Measurements from ENCODE around the gene RAB13.

The RAB13 gene

GRCh38 chr1:153954826-153955225 lies 31.3 kb downstream of the RAB13 start:
- no peak overlapping the region for H3K4me3 ChIP-seq (ENCODE audit: low read depth in 1 of 2, low read length in 2 of 2)
- H3K9me3 ChIP-seq (ENCODE audit: insufficient read depth, low read length, severe bottlenecking) = no peaks in the 10 kb centered on the region
- no peak for DNase-seq
- no peak overlapping the region for H3K27ac ChIP-seq (ENCODE audit: low read length)
- TF ChIP-seq EZH2 (IDR thresholded peaks at IDR 0.05; ENCODE audit: borderline replicate concordance, low read depth, low read length, severe bottlenecking) (no peak), CTCF (IDR thresholded peaks at IDR 0.05; ENCODE audit: borderline replicate concordance, extremely low read depth, low read length, poor library complexity, severe bottlenecking) (no peak)
- H3K27me3 ChIP-seq (ENCODE audit: insufficient read depth, low read length, poor library complexity) = no peaks in the 10 kb centered on the region
- H3K36me3 ChIP-seq (ENCODE audit: insufficient read depth, low read length) = peaks cover 62% of the 10 kb centered on the region
- H2AFZ ChIP-seq (ENCODE audit: low read depth, low read length) = no peak overlapping the region
- no peak overlapping the region for H3K4me2 ChIP-seq (ENCODE audit: insufficient read depth, low read length)
- peaks cover 57% of the 10 kb centered on the region for H4K20me1 ChIP-seq (ENCODE audit: insufficient read depth, low read length)
- ATAC-seq (ENCODE audit: insufficient read depth, low read depth) = no peak
- peaks cover 37% of the 10 kb centered on the region for H3K4me1 ChIP-seq (ENCODE audit: insufficient read depth, low read length)
- no peak overlapping the region for H3K9ac ChIP-seq (ENCODE audit: low read depth, low read length)
- peaks cover 62% of the 10 kb centered on the region for H3K79me2 ChIP-seq (ENCODE audit: insufficient read depth, low read length)

- Histone ChIP-seq H3K9me3 (ENCODE audit: insufficient read depth, low read length, severe bottlenecking) (no peaks in the 10 kb centered on the region), H2AFZ (ENCODE audit: low read depth, low read length) (no peak overlapping the region), H3K36me3 (ENCODE audit: insufficient read depth, low read length) (peaks cover 63% of the 10 kb centered on the region), H3K79me2 (ENCODE audit: insufficient read depth, low read length) (peaks cover 62% of the 10 kb centered on the region), H3K27ac (ENCODE audit: low read length) (0 out of 2 replicates have a peak overlapping the region, but pooled peaks have one; percentile 19), H3K9ac (ENCODE audit: low read depth, low read length) (no peak overlapping the region; the same call in 1 of the 2 replicates), H3K27me3 (ENCODE audit: insufficient read depth, low read length, poor library complexity) (no peaks in the 10 kb centered on the region), H4K20me1 (ENCODE audit: insufficient read depth, low read length) (peaks cover 57% of the 10 kb centered on the region), H3K4me2 (ENCODE audit: insufficient read depth, low read length) (no peak overlapping the region), H3K4me1 (ENCODE audit: insufficient read depth, low read length) (peaks cover 29% of the 10 kb centered on the region), H3K4me3 (ENCODE audit: low read depth in 1 of 2, low read length in 2 of 2) (no peak overlapping the region)
- ATAC-seq (ENCODE audit: insufficient read depth, low read depth) = no peak
- DNase-seq = no peak
- TF ChIP-seq CTCF (IDR thresholded peaks at IDR 0.05; ENCODE audit: borderline replicate concordance, extremely low read depth, low read length, poor library complexity, severe bottlenecking) (no peak), EZH2 (IDR thresholded peaks at IDR 0.05; ENCODE audit: borderline replicate concordance, low read depth, low read length, severe bottlenecking) (no peak)
These were observed 32.2 kb downstream of the RAB13 start for GRCh38 chr1:153953859-153954365.

GRCh38 chr1:153951801-153952200 lies 34.3 kb downstream of the RAB13 start:
- Histone ChIP-seq H3K4me3 (ENCODE audit: low read depth in 1 of 2, low read length in 2 of 2) (no peak overlapping the region), H3K27ac (ENCODE audit: low read length) (no peak overlapping the region), H3K27me3 (ENCODE audit: insufficient read depth, low read length, poor library complexity) (no peaks in the 10 kb centered on the region), H3K4me1 (ENCODE audit: insufficient read depth, low read length) (peaks cover 19% of the 10 kb centered on the region), H4K20me1 (ENCODE audit: insufficient read depth, low read length) (peaks cover 42% of the 10 kb centered on the region), H3K4me2 (ENCODE audit: insufficient read depth, low read length) (no peak overlapping the region), H2AFZ (ENCODE audit: low read depth, low read length) (no peak overlapping the region), H3K79me2 (ENCODE audit: insufficient read depth, low read length) (peaks cover 45% of the 10 kb centered on the region), H3K9ac (ENCODE audit: low read depth, low read length) (no peak overlapping the region), H3K9me3 (ENCODE audit: insufficient read depth, low read length, severe bottlenecking) (no peaks in the 10 kb centered on the region), H3K36me3 (ENCODE audit: insufficient read depth, low read length) (peaks cover 77% of the 10 kb centered on the region)
- DNase-seq (no peak), ATAC-seq (ENCODE audit: insufficient read depth, low read depth) (no peak)
- no peak for TF ChIP-seq CTCF (IDR thresholded peaks at IDR 0.05; ENCODE audit: borderline replicate concordance, extremely low read depth, low read length, poor library complexity, severe bottlenecking)
- TF ChIP-seq EZH2 (IDR thresholded peaks at IDR 0.05; ENCODE audit: borderline replicate concordance, low read depth, low read length, severe bottlenecking) = no peak

All from DND-41 (cell line).